ENCODE measurements around the gene CKAP4.

The CKAP4 gene

DNA sequence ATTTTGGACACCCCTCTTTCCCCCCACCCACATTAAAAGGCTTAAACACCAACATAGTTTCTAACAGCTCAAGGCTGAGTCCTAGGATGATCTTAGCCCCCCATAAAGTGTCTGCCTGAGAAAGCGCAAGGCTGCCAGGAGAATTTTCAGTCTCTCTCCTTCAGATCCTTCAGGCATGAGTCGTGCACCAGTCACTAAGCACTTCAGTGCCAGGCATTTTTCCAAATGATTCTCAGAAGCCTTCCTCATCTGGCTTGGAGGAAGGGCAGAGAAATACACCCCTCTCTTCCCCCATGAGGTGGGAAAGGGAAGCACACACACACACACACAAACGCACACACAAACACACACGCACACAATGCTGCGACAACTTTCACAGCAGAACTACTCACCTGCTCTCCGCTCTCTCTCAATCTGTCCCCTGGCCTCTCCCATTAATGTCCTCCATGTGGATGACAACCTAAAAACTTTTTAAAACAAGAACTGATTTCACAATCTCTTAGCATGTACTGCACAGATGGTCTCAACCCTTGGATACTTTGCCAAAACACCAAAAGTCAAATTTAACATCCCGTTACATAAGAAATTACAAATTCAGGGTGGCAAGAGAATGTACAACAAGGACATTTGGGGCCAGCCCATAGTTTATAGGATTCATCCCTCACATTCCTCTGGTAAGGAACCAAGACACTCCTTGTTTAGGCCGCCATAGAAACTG lies 49.8 kb downstream of the CKAP4 start:
- DNase-seq (ENCODE audit: low spot score): no peak

GRCh38 chr12:106195621-106196027 lies 52.2 kb downstream of the CKAP4 start:
- DNase-seq (ENCODE audit: low spot score): no peak

- no peak for DNase-seq (ENCODE audit: low spot score)
These were observed 53.5 kb downstream of the CKAP4 start for GRCh38 chr12:106194351-106194750.

DNA sequence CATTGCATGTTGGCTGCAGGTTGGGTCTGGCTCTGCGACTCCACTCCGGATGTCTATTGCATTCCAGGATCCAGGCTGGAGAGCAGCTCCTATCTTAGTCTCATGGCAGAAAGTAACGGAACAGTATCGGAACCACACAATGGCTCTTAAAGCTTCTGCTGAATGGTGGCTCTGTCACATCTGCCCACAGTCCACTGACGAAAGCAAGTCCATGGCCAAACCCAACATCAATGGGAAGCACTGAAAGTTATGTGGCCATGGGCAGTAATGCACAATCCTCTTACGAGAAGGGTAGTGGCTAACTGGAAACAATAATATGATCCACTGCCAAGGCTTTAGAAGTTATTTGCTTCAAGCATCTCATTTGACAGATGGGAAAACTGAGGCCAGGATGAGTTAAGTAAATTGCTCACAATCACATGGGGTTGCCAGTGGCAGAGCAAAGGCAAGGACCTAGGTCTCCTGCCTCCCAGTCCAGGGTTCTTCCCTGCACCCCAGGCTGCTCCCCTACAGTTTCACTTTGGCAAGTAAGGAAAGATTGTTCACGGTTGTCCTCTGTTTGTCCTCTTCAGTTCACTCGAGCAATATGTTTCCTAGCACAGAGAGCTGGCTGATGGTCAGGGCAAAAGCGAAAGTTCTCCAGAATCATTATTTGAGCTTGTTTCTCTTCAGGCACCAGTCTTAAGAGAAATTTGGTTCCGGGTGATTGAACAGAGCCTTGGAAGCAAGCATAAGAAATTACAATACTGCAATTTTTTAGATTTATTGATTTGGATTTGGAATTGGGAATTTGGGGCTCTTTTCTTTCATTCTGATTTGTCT lies 54.2 kb downstream of the CKAP4 start:
- no peak for DNase-seq (ENCODE audit: low spot score)

- DNase-seq (ENCODE audit: low spot score): no peak
These were observed 55.0 kb downstream of the CKAP4 start for GRCh38 chr12:106192659-106193393.

- no peak for DNase-seq (ENCODE audit: low spot score)
These were observed 57.2 kb downstream of the CKAP4 start for GRCh38 chr12:106190581-106190980.

- no peak for DNase-seq (ENCODE audit: low spot score)
These were observed 58.5 kb downstream of the CKAP4 start for GRCh38 chr12:106189341-106189740.

GRCh38 chr12:106188256-106188655 lies 59.6 kb downstream of the CKAP4 start:
- DNase-seq (ENCODE audit: low spot score): no peak

Data from activated CD4-positive, alpha-beta T cell treated with anti-CD3 and anti-CD28 coated beads, Interleukin-2, Interleukin-4, amounts not matched to agents 100 ng/mL and 50 ng/mL, durations not matched to agents 16 hours and 8 hours (primary cell).